AG04450 (cell line): ENCODE measurements around the gene NDC80. TPM values are rescaled to one million over a fixed set of nuclear protein-coding genes. Genes with fewer than 3 reads are reported as not detected.
"Not testable (repeated sequence)": the region's sequence is repeated elsewhere in the genome, so short reads cannot be mapped to it uniquely, and the experiment has no call there.

Experiments
- CTCF ChIA-PET: fragments of 300-600, 350-600 bp; formaldehyde crosslinking; extraction: SDS; loops from one replicate; lab custom pipeline; 2022; ENCODE audit warnings: antibody characterized with exemption, inconsistent platforms; lab: Charles Lee
- POLR2A ChIA-PET: fragments of 350-600 bp; formaldehyde crosslinking; extraction: SDS; loops from one replicate; lab custom pipeline; 2021; ENCODE audit warnings: antibody characterized with exemption, inconsistent platforms; lab: Yijun Ruan, JAX
- DNase-seq: peaks from one replicate; pipeline ENCODE4 v3.0.0-alpha.2; 2011; ENCODE audit warnings: low read depth, low spot score
- H3K27ac ChIP-seq: one replicate; pipeline ENCODE4 v1.5.1; 2012; ENCODE audit warnings: low read depth, low read length, control low read depth
- H3K27me3 ChIP-seq: one replicate; pipeline ENCODE4 v1.6.0; 2012; ENCODE audit warnings: low read length; ENCODE audit not compliant: control insufficient read depth, insufficient read depth
- H3K4me3 ChIP-seq: 2 replicates; pipeline ENCODE4 v1.5.1; 2011; ENCODE audit warnings: mild to moderate bottlenecking, low read depth, low read length, control low read depth
- H3K9me3 ChIP-seq: 2 replicates; pipeline ENCODE4 v1.5.1; 2012; ENCODE audit warnings: low read length; ENCODE audit not compliant: control insufficient read depth, insufficient read depth
- polyA plus RNA-seq: library from polyadenylated mRNA; depleted of rRNA; stranded (reverse); fragments of >200 nt; gene quantifications from 2 replicates; pipeline ENCODE4 v1.2.3, GENCODE V29; 2011
- TF ChIP-seq, protein P1 (sequence below): IDR thresholded peaks from 2 replicates; pipeline ENCODE4 v1.5.1; 2011; ENCODE audit warnings: low read depth, low read length, control low read depth, inconsistent platforms

The NDC80 gene
- polyA plus RNA-seq, 1 experiment = 10.2 TPM

DNA sequence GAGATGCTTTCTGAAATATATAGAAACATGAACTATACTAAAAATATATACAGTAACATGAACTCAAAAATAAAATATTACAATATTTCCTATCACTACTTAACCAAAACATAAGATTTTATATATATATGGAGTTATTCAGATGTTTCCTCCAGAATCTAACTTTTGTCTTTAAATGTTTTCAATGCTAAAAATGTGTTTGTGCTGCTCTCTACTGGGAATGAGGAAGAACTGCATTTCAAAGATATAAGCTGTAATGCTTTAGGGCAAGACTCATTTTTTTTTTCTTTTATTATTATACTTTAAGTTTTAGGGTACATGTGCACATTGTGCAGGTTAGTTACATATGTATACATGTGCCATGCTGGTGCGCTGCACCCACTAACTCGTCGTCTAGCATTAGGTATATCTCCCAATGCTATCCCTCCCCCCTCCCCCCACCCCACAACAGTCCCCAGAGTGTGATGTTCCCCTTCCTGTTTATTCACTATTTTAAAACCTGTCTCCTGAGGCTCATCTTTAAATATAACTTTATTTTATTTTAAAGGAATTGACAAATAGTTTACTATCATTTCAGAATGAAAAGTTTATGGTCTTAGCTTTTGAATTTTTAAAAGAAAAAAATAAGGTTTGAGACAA is 29.3 kb upstream of the NDC80 start:
- DNase-seq = peak; percentile 3
- not testable (repeated sequence) for H3K27me3 ChIP-seq, H3K4me3 ChIP-seq, H3K27ac ChIP-seq, H3K9me3 ChIP-seq
- POLR2A ChIA-PET = interaction anchor here (1.0 kb wide), 1 partner anchor 302 kb away, joined by 4 read pairs; no protein-coding TSS in a partner anchor
- CTCF ChIA-PET = interaction anchor here (0.6 to 10.3 kb wide), 27 partner anchors 11 to 1677 kb away, joined by 3 to 362 read pairs (median 4); no protein-coding TSS in a partner anchor
- TF ChIP-seq, protein P1, sequence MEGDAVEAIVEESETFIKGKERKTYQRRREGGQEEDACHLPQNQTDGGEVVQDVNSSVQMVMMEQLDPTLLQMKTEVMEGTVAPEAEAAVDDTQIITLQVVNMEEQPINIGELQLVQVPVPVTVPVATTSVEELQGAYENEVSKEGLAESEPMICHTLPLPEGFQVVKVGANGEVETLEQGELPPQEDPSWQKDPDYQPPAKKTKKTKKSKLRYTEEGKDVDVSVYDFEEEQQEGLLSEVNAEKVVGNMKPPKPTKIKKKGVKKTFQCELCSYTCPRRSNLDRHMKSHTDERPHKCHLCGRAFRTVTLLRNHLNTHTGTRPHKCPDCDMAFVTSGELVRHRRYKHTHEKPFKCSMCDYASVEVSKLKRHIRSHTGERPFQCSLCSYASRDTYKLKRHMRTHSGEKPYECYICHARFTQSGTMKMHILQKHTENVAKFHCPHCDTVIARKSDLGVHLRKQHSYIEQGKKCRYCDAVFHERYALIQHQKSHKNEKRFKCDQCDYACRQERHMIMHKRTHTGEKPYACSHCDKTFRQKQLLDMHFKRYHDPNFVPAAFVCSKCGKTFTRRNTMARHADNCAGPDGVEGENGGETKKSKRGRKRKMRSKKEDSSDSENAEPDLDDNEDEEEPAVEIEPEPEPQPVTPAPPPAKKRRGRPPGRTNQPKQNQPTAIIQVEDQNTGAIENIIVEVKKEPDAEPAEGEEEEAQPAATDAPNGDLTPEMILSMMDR = peak; percentile 69

DNA sequence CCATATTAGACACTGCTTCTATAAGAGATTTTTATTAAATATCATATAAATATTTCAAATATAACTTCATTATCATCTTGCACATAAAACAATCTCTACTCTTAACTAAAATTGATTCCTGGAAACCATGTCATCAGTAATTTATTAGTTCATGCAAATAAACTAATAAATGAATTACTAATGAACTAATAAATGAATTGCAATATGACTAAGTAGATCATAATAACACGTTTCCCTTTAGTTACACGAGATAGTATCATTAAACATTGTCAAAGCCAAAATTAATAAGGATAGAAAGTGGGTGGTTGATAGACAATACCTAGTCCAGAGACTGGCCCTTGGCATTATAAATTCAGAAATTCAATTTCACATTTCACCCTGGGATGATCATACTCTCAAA is 26.2 kb upstream of the NDC80 start:
- Histone ChIP-seq H3K9me3 (no peaks in the 10 kb centered on the region), H3K27me3 (no peaks in the 10 kb centered on the region), H3K4me3 (no peak overlapping the region), H3K27ac (no peak overlapping the region)
- DNase-seq = no peak
- ChIA-PET CTCF (interaction anchor here (2.7 to 10.3 kb wide), 2 partner anchors 12 to 437 kb away, joined by 14 to 362 read pairs; no protein-coding TSS in a partner anchor), POLR2A (no interaction called here)
- TF ChIP-seq, protein P1 = no peak

DNA sequence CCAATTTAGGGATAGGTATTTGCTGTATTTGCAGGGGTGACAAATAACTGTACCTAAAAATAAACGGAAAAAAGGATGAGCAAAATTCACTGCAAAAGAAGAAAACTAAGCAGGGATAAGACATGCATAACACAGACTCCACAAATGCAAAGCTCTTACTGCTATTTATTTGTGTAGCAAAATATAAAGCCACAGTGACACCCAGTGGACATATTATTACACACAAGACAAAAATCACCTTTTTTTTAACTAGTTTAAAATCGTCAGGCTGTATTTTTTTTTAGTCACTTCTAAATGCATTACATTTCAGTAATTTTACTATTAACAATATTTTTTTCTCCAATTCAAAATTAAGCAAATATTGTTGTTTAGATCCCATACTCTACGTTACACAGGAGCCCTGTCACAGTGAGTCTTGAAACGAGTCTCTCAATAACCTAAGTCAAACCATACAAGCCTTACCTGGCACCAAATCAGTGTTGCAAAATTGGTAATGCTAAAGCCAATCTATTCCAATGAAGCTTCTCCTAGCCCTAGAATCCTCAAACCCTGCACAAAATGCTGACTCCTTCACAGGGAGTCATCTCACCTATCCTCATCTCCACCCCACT is 23.8 kb upstream of the NDC80 start:
- H3K9me3 ChIP-seq = no peaks in the 10 kb centered on the region
- CTCF ChIA-PET = interaction anchor here (0.6 to 10.3 kb wide), 29 partner anchors 8 to 1708 kb away, joined by 3 to 362 read pairs (median 4); no protein-coding TSS in a partner anchor
- H3K4me3 ChIP-seq = no peak overlapping the region
- no peak overlapping the region for H3K27ac ChIP-seq
- TF ChIP-seq, protein P1 = peak; percentile 58
- peak; percentile 36 for DNase-seq
- POLR2A ChIA-PET = no interaction called here
- H3K27me3 ChIP-seq = no peaks in the 10 kb centered on the region

DNA sequence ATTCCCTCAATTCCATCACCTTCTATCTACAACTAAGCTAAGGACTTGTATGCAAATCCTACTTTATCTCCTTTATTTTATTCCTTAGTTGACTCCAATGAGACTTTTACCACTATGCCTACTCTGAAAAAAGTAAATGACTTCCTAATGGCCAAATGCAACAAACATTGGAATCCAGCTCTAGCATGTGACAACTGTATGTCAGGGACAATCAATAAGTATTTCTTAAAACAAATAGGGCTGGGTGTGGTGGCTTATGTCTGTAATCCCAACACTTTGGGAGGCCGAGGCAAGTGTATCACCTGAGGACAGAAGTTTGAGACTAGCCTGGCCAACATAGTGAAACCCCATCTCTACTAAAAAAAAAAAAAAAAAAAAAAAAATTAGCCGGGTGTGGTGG is 21.9 kb upstream of the NDC80 start:
- TF ChIP-seq, protein P1 = no peak
- ChIA-PET CTCF (interaction anchor here (0.7 to 10.3 kb wide), 6 partner anchors 309 to 1710 kb away, joined by 3 to 362 read pairs (median 4); no protein-coding TSS in a partner anchor), POLR2A (no interaction called here)
- Histone ChIP-seq H3K27ac (no peak overlapping the region), H3K4me3 (no peak overlapping the region), H3K27me3 (no peaks in the 10 kb centered on the region), H3K9me3 (no peaks in the 10 kb centered on the region)
- DNase-seq = no peak

DNA sequence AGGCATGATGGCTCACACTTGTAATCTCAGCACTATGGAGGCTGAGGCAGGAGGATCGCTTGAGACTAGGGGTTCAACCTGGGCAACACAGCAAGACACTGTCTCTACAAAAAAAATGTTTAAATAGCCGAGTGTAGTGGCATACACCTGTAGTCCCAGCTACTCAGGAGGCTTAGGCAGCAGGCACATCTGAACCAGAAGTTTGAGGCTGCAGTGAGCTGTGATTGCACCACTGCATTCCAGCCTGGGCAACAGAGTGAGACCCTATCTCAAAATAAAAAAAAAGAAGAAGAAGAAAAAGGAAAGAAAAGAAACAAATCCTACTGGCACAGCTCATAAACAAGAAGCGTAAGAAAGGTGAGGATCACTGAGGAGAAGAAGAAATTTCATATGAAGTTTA is 19.9 kb upstream of the NDC80 start:
- H3K9me3 ChIP-seq = no peaks in the 10 kb centered on the region
- H3K4me3 ChIP-seq = no peak overlapping the region
- POLR2A ChIA-PET = no interaction called here
- TF ChIP-seq, protein P1 = no peak
- no peaks in the 10 kb centered on the region for H3K27me3 ChIP-seq
- DNase-seq = no peak
- CTCF ChIA-PET = interaction anchor here (0.7 kb wide), 1 partner anchor 447 kb away, joined by 4 read pairs; no protein-coding TSS in a partner anchor
- H3K27ac ChIP-seq = no peak overlapping the region
